NCI-H146 treated with DMSO at 0.1 percent for 48 hours (cell line): Measurements from ENCODE around the gene GNL3.

ENCODE experiments used
- DNase-seq: peaks from one replicate; lab custom pipeline; 2025; ENCODE audit not compliant: unreplicated experiment; lab: John Stamatoyannopoulos, UW

GNL3 gene

DNA sequence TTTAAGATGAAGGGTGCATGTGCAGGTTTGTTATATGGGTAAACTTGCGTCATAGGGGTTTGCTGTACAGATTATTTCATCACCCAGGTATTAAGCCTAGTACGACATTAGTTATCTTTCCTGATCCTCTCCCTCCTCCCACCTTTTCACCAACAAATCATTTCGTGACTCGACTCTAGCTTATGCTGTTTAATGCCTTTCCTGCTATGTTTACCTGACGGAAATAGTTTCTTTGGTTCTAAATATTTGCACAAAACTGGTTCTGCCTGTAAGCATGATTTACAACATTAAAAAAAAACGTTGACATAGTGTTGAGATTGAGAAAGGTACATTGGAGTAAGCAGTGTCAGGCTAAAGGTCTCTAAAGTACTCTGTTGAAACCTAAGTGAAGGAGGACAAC is 2.4 kb downstream of the GNL3 start:
- DNase-seq: no peak

GRCh38 chr3:52689151-52689550 is 3.3 kb downstream of the GNL3 start:
- no peak for DNase-seq

GRCh38 chr3:52690560-52690959 is 4.7 kb downstream of the GNL3 start:
- no peak for DNase-seq

DNA sequence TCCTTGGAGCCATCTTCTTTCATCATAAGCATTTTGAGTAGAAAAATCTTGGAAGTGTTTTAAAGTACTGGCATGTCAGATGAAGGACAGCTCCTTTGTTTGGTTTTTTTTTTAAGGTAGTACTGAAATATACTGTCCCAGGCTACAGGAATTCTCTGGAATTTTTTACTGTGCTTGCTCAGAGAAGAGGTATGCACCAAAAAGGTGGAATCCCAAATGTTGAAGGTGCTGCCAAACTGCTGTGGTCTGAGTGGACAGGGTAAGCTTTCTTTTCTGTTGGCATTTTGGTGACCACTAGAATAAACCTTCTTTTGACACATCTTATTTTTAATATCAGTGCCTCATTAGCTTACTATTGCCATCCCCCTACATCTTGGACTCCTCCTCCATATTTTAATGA is 7.2 kb downstream of the GNL3 start:
- no peak for DNase-seq

GRCh38 chr3:52694528-52695189 is 8.8 kb downstream of the GNL3 start:
- no peak for DNase-seq

- no peak for DNase-seq
Measured at GRCh38 chr3:52695798-52696671, 10.2 kb downstream of the GNL3 start.

DNA sequence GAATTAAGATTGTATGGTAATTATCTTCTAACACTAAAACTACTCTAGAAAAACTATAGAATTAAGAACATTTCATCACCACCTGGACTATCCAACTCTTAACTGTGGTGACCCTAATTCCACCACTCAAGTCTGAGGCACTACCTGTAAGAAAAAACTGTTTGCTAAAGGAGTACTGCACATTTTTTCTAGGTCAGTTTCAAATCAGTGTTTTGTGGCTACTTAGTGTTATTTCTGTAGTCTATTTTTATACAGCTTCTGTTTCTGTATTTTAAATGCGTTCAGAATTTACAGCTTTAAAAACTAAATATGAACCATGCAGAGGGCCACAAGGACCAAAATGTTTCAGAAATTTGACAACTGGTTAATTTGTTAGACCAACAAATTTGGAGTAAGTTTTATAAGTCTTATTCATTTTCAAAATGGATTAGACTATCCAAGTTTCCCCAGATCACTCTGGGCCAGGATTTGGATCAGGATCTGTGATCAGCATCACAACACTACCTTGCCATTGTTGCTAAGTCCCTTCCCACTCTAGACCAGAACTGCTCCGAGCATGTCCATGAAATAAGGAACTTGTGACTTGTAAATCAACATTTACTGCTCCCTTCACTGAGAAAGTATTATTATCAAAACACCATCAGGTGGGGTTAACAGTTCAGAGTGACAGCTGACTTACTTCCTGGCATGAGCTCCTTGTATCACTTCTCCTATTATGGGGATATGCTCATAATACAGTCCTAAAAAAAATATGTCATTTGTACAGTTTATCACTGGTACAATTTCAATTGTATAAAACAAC is 11.2 kb downstream of the GNL3 start:
- no peak for DNase-seq

DNA sequence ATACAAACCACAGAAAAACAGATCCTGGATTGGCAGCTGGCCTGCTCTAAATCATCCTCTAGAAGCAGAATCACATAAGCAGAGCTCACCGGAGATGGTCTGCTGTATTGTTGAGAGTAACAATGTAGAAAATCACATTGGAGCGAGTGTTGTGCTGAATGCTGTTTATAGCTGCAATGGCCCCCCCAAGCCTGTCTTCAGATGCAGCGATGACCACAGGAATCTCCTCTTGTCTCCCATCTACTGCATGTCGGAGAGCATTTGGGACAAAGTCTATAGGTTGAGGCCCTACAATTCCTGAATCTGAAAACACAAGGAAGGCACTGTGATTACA is 11.8 kb downstream of the GNL3 start:
- no peak for DNase-seq

- DNase-seq: no peak
Measured at GRCh38 chr3:52703341-52703740, 17.5 kb downstream of the GNL3 start.

GRCh38 chr3:52704611-52705437 is 19.0 kb downstream of the GNL3 start:
- no peak for DNase-seq

GRCh38 chr3:52705438-52705687 is 19.5 kb downstream of the GNL3 start:
- DNase-seq: no peak

- peak; percentile 70 for DNase-seq
Measured at GRCh38 chr3:52705688-52706686, 20.2 kb downstream of the GNL3 start, which contains the start of the genes GLT8D1 and SPCS1. TSS of gene GLT8D1 (minus strand) at chr3:52705791. CDS start at chr3:52700460, 5,331 bp downstream. TSS of gene SPCS1 (plus strand) at chr3:52706106. CDS start at chr3:52706247, 141 bp downstream.

- no peak for DNase-seq
Measured at GRCh38 chr3:52707585-52707984, 21.8 kb downstream of the GNL3 start.

DNA sequence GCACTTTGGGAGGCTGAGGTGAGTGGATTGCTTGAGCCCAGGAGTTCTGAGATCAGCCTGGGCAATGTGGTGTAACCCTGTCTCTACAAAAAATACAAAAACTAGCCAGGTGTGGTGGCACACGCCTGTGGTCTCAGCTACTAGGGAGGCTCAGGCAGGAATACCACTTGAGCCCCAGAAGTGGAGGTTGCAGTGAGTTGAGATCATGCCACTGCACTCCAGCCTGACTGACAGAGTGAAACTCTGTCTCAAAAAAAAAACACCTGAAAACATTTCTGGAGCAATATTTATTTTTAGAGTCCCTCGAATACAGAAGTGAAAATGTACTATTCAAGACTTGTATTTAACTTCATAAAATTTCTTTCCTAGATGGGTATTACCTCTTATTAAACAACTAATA is 24.7 kb downstream of the GNL3 start:
- DNase-seq: no peak

- DNase-seq: no peak
Measured at GRCh38 chr3:52712291-52713212, 26.7 kb downstream of the GNL3 start.

DNA sequence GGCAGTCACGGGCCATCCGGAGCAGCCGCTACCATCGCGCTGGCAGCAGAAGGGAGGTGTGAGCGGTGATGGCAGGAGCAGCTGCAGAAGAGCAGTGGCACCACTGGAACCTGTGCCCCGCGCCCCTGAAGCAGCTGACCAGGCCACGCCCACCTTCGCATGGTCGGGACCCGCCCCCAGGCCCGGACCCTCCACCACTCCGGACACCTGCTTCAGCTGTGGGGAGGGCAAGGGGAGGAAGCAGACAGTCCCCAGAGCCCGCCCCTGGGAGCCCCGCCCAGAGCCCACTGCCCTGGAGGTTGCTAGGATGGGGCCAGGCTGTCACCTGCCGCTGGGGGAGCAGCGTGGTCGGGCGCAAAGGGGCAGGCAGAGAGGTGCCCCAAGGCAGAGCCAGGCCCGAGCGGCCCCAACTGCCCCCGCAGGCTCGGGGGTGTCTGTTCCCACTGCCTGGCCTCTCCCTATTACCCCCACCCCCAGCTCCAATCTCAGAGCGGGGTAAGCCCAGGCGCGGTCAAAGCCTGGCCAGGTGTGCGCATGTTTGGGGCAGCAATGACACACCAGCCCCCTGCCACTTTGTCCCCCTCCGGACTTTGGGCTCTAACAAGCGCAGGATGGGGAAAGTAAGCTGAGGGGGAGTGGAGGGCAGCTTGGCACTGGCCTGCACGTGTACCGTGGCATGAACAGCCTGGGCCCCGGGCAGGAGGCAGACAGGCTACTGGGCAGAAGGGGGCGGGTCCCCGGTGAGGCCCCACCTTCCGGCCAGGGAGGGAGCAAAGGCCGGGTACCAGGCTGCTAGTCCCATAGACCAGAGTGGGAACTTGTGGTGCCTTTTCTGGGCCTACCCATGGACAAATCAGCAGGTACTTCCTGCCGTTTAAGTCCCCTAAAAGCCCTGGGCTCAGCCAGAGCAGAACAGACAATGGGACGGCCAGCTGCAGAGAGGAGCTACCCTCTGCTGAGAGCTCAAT is 28.8 kb downstream of the GNL3 start:
- DNase-seq: no peak

- no peak for DNase-seq
Measured at GRCh38 chr3:52715714-52716305, 30.0 kb downstream of the GNL3 start.
